Panc1 (cell line): ENCODE data around the gene NSG2. TPM values are rescaled to one million over a fixed set of nuclear protein-coding genes. Genes with fewer than 3 reads are reported as not detected.

ENCODE experiments used
- ATAC-seq: fragments of 200-7000 bp; cut with Tn5 transposase; 2 replicates; pipeline ENCODE4 v1.9.1; 2020; ENCODE audit warnings: mild to moderate bottlenecking, moderate library complexity
- BruUV-seq: library from RNA; stranded (reverse); fragments of 400-500 nt; replicated peaks from 2 replicates; lab custom pipeline; 2021; lab: Mats Ljungman, UMichigan
- CTCF ChIA-PET: fragments of 300-600 bp; sonication (Branson Sonifier 250); formaldehyde crosslinking; loops from one replicate; lab custom pipeline; 2022; ENCODE audit warnings: antibody characterized with exemption; lab: Charles Lee
- POLR2A ChIA-PET: fragments of 300-600 bp; sonication (Branson Sonifier 250); formaldehyde crosslinking; loops from one replicate; lab custom pipeline; 2022; ENCODE audit warnings: antibody characterized with exemption; lab: Charles Lee
- DNase-seq: peaks from one replicate; pipeline ENCODE4 v3.0.0-alpha.2; 2010; ENCODE audit warnings: low read depth, low spot score
- H3K27ac ChIP-seq: 2 replicates; pipeline ENCODE4 v1.5.1; 2011; ENCODE audit warnings: mild to moderate bottlenecking, low read length, inconsistent platforms
- H3K27me3 ChIP-seq: fragments of 200-500 bp; sonication (Bioruptor generic); 2 replicates; pipeline ENCODE4 v1.6.0; 2014; ENCODE audit warnings: low read length, inconsistent platforms; ENCODE audit not compliant: control insufficient read depth, insufficient read depth
- H3K36me3 ChIP-seq: fragments of 200-500 bp; sonication (Bioruptor generic); 2 replicates; pipeline ENCODE4 v1.5.1; 2014; ENCODE audit warnings: inconsistent platforms, mild to moderate bottlenecking, low read length, moderate library complexity; ENCODE audit not compliant: control insufficient read depth, insufficient read depth
- H3K4me1 ChIP-seq: 2 replicates; pipeline ENCODE4 v1.5.1; 2011; ENCODE audit warnings: inconsistent platforms, mild to moderate bottlenecking, low read length, moderate library complexity; ENCODE audit not compliant: control insufficient read depth, insufficient read depth
- H3K4me3 ChIP-seq, 2 experiments: 2 replicates each; pipeline ENCODE4 v1.5.1; 2011 to 2012; ENCODE audit warnings: low read depth in 2 of 2, low read length in 2 of 2, mild to moderate bottlenecking in 2 of 2, inconsistent platforms in 1 of 2, moderate library complexity in 1 of 2
- H3K9me3 ChIP-seq: fragments of 200-500 bp; sonication (Bioruptor generic); 2 replicates; pipeline ENCODE4 v1.5.1; 2014; ENCODE audit warnings: low read depth, mild to moderate bottlenecking, inconsistent platforms, low read length, moderate library complexity; ENCODE audit not compliant: control insufficient read depth, insufficient read depth
- CTCF ChIP-seq: fragments of 450-650 bp; IDR thresholded peaks from 2 replicates; pipeline ENCODE4 v1.5.1; 2017; ENCODE audit warnings: mild to moderate bottlenecking
- POLR2AphosphoS5 ChIP-seq: IDR thresholded peaks from 2 replicates; pipeline ENCODE4 v1.6.1; 2012; ENCODE audit warnings: mild to moderate bottlenecking, low read depth, low read length, moderate library complexity
- REST ChIP-seq, 2 experiments: IDR thresholded peaks; 2 replicates each; pipeline ENCODE4 v1.6.1; 2011 to 2012; ENCODE audit warnings: low read depth in 2 of 2, control low read depth in 1 of 2, low read length in 1 of 2, mild to moderate bottlenecking in 1 of 2, moderate library complexity in 1 of 2; ENCODE audit not compliant: insufficient read depth in 1 of 2
- SIN3A ChIP-seq: IDR thresholded peaks from 2 replicates; pipeline ENCODE4 v1.6.1; 2012; ENCODE audit warnings: low read depth, mild to moderate bottlenecking, low read length, moderate library complexity, borderline replicate concordance; ENCODE audit not compliant: insufficient read depth
- TCF7L2 ChIP-seq: IDR thresholded peaks from 2 replicates; pipeline ENCODE4 v1.6.1; 2011; ENCODE audit warnings: mild to moderate bottlenecking, low read depth, low read length, inconsistent platforms
- in situ Hi-C: cut with HindIII; loops from 2 replicates; pipeline ENCODE4 v1.10.0; 2016; ENCODE audit warnings: low sequenced_read_pairs, low pct_unique_long_range_greater_than_20kb
- intact Hi-C: fragments of 100-400 bp; cut with micrococcal nuclease; formaldehyde crosslinking; loops from one replicate; pipeline ENCODE4 v1.10.0; 2022; ENCODE audit not compliant: unreplicated experiment
- total RNA-seq: library from RNA; stranded (reverse); gene quantifications from one replicate; pipeline ENCODE4 v1.2.1, GENCODE V29; 2021; ENCODE audit not compliant: unreplicated experiment

NSG2 gene
- total RNA-seq, 1 experiment from 2014 or later = not detected

- CTCF ChIA-PET = no interaction called here
- TF ChIP-seq SIN3A = no peak
- TF ChIP-seq POLR2AphosphoS5 = no peak
- no peak for TF ChIP-seq REST (IDR thresholded peaks at IDR 0.05; ENCODE audit: insufficient read depth in 1 of 2, low read depth in 2 of 2, low read length in 1 of 2)
- no peak for TF ChIP-seq TCF7L2
- no peak for TF ChIP-seq CTCF
- Histone ChIP-seq H3K9me3 (no peaks in the 10 kb centered on the region), H3K36me3 (no peaks in the 10 kb centered on the region), H3K27ac (no peak overlapping the region), H3K4me3 (no peak overlapping the region), H3K27me3 (peaks cover 14% of the 10 kb centered on the region), H3K4me1 (no peaks in the 10 kb centered on the region)
- in situ Hi-C loops (no loop called here), intact Hi-C loops (no loop called here)
- ATAC-seq (no peak), DNase-seq (no peak)
- BruUV-seq = no TSS peak
- POLR2A ChIA-PET = no interaction called here
Measured at GRCh38 chr5:174093123-174093522, 47.6 kb downstream of the NSG2 start.

GRCh38 chr5:174094857-174095606 is 49.5 kb downstream of the NSG2 start:
- Histone ChIP-seq H3K36me3 (no peaks in the 10 kb centered on the region), H3K4me3 (no peak overlapping the region), H3K27me3 (peaks cover 11% of the 10 kb centered on the region), H3K4me1 (no peaks in the 10 kb centered on the region), H3K9me3 (no peaks in the 10 kb centered on the region), H3K27ac (no peak overlapping the region)
- CTCF ChIA-PET = no interaction called here
- intact Hi-C loops = no loop called here
- in situ Hi-C loops = no loop called here
- BruUV-seq = no TSS peak
- TF ChIP-seq CTCF = no peak
- TF ChIP-seq TCF7L2 = no peak
- TF ChIP-seq POLR2AphosphoS5 = no peak
- TF ChIP-seq SIN3A = no peak
- no peak for TF ChIP-seq REST (IDR thresholded peaks at IDR 0.05; ENCODE audit: insufficient read depth in 1 of 2, low read depth in 2 of 2, low read length in 1 of 2)
- DNase-seq = no peak
- no peak for ATAC-seq
- POLR2A ChIA-PET = no interaction called here
